ENCODE data around the gene EEF2. TPM values are rescaled to one million over a fixed set of nuclear protein-coding genes. Genes with fewer than 3 reads are reported as not detected.
A peak's percentile ranks its signal among the peaks of the same experiment; 100 is the strongest.

EEF2 gene
- total and polyA plus RNA-seq, 2 donors (not counting 1 experiment from before 2014, with no cell fraction given), result 1,449 to 3,167 TPM

DNA sequence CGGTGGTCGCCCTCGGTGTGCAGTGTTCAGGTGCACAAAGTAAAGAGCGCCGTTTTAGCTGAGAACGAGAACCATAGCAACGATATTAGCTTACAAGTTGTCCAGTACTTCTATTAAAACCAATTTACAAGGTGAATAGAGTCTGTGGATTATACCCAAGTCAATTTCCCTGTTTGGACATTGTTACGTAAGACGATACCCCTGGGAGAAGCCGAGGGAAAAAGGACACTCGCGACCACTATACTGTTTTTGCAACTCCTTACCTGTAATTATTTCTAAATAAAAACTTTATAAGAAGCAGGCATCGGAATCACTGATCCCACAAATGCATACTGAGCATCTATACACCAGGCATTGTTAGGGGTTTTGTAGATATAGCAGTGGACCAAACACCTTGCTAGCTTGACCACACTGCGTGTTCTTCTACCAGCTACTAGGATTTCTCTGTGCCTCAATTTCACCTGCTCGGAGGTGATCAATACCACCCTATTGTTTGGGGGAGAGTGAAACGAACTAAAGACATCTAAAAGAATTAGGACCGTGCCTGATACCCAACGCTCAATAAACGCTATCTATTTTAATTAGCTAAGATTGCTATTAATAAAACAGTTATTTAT, 488 bp upstream of the EEF2 start:
- peak overlapping the region; percentile 34 for H2AFZ ChIP-seq (ENCODE audit: insufficient read depth, low read depth, low read length, poor library complexity, severe bottlenecking)
- 0% methylated on average over 5 of the region's 19 CpGs for WGBS (ENCODE audit: insufficient coverage)
- CTCF ChIA-PET, result interaction anchor here (0.6 to 3.0 kb wide), 24 partner anchors 11 to 806 kb away, joined by 3 to 45 read pairs (median 3); partner anchors contain the start of genes DAPK3, FEM1A, MRPL54 and PIAS4

More for the DNA sequence above, 488 bp upstream of the EEF2 start:
- DNase-seq (no peak), ATAC-seq (ENCODE audit: low read depth) (no peak)
- intact Hi-C loops (cut with micrococcal nuclease), result loop anchor here (1.0 to 5.0 kb wide), 10 partner anchors 15 to 487 kb away; partner anchors contain the start of genes APBA3, DAPK3, HDGFL2 and MAP2K2
- peak overlapping the region; percentile 66 to 93 (median 75) for H3K4me3 ChIP-seq (ENCODE audit: control extremely low read depth in 1 of 5, extremely low read depth in 1 of 5, insufficient read depth in 1 of 5, low read depth in 2 of 5, low read length in 4 of 5)
- TF ChIP-seq, protein P1, sequence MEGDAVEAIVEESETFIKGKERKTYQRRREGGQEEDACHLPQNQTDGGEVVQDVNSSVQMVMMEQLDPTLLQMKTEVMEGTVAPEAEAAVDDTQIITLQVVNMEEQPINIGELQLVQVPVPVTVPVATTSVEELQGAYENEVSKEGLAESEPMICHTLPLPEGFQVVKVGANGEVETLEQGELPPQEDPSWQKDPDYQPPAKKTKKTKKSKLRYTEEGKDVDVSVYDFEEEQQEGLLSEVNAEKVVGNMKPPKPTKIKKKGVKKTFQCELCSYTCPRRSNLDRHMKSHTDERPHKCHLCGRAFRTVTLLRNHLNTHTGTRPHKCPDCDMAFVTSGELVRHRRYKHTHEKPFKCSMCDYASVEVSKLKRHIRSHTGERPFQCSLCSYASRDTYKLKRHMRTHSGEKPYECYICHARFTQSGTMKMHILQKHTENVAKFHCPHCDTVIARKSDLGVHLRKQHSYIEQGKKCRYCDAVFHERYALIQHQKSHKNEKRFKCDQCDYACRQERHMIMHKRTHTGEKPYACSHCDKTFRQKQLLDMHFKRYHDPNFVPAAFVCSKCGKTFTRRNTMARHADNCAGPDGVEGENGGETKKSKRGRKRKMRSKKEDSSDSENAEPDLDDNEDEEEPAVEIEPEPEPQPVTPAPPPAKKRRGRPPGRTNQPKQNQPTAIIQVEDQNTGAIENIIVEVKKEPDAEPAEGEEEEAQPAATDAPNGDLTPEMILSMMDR (IDR thresholded peaks at IDR 0.05), result no peak
- H3K79me2 ChIP-seq (ENCODE audit: control insufficient read depth, insufficient read depth, low read length), result peaks cover 43% of the 10 kb centered on the region
- peak overlapping the region; percentile 63 to 67 for H3K27ac ChIP-seq (ENCODE audit: low read length in 2 of 2)
- peak overlapping the region; percentile 80 for H3K9ac ChIP-seq (ENCODE audit: low read length)
- H3K36me3 ChIP-seq (replicated peaks in 1 of 2; ENCODE audit: control extremely low read depth in 1 of 2, control insufficient read depth in 1 of 2, extremely low read depth in 1 of 2, insufficient read depth in 2 of 2, low read length in 1 of 2), result peaks cover 0 to 37% of the 10 kb centered on the region in 2 experiments
- H3K27ac Mint-ChIP-seq, result peak overlapping the region; percentile 97
- H3K4me1 ChIP-seq (ENCODE audit: control insufficient read depth in 2 of 2, insufficient read depth in 2 of 2, low read length in 2 of 2), result peaks cover 40 to 61% of the 10 kb centered on the region in 2 donors
- peaks cover 65% of the 10 kb centered on the region for H3K4me1 Mint-ChIP-seq
- no peaks in the 10 kb centered on the region for H3K27me3 ChIP-seq (replicated peaks in 1 of 4; ENCODE audit: control extremely low read depth in 1 of 4, control insufficient read depth in 3 of 4, insufficient read depth in 4 of 4, low read length in 3 of 4)
- H3K27me3 Mint-ChIP-seq, result no peaks in the 10 kb centered on the region
- H4K20me1 ChIP-seq (ENCODE audit: control insufficient read depth, insufficient read depth, low read length, poor library complexity, severe bottlenecking), result peaks cover 45% of the 10 kb centered on the region
- H3K9me3 Mint-ChIP-seq (ENCODE audit: insufficient read depth), result no peaks in the 10 kb centered on the region
- POLR2A ChIA-PET, result interaction anchor here (0.5 to 2.7 kb wide), 14 partner anchors 10 to 1900 kb away, joined by 3 to 20 read pairs (median 6); partner anchors contain the start of genes DAPK3, MRPL54, PIAS4 and YJU2
- H3K4me3 Mint-ChIP-seq, result peak overlapping the region; percentile 98
- H3K4me2 ChIP-seq (replicated peaks; ENCODE audit: low read depth, low read length, poor library complexity, severe bottlenecking), result peak overlapping the region; percentile 76
- H3K9me3 ChIP-seq (ENCODE audit: control extremely low read depth in 1 of 3, control insufficient read depth in 2 of 3, insufficient read depth in 1 of 3, low read length in 2 of 3), result peaks cover 0 to 7% (median 0%) of the 10 kb centered on the region in 3 donors
